SH-SY5Y (cell line): ENCODE results near the gene PHACTR4.

Experiments
- GATA2 ChIP-seq: IDR thresholded peaks from 2 replicates; pipeline ENCODE4 v1.6.1; 2011; ENCODE audit warnings: mild to moderate bottlenecking, low read depth, low read length
- GATA3 ChIP-seq: IDR thresholded peaks from 2 replicates; pipeline ENCODE4 v1.6.1; 2011; ENCODE audit warnings: low read depth, mild to moderate bottlenecking, low read length, moderate library complexity

GRCh38 chr1:28480308-28480707 lies 110.8 kb downstream of the PHACTR4 start:
- TF ChIP-seq GATA2 (no peak), GATA3 (no peak)
